Activated naive CD4-positive, alpha-beta T cell treated with anti-CD3 and anti-CD28 coated beads, Interleukin-2, amount 50 U/mL, for 16 hours (primary cell): Measurements from ENCODE around the gene HIVEP3.
"Not testable (repeated sequence)": the region's sequence is repeated elsewhere in the genome, so short reads cannot be mapped to it uniquely, and the experiment has no call there.

ENCODE experiments used
- DNase-seq: peaks from one replicate; pipeline ENCODE4 v3.0.0-alpha.2; 2020

The HIVEP3 gene

DNA sequence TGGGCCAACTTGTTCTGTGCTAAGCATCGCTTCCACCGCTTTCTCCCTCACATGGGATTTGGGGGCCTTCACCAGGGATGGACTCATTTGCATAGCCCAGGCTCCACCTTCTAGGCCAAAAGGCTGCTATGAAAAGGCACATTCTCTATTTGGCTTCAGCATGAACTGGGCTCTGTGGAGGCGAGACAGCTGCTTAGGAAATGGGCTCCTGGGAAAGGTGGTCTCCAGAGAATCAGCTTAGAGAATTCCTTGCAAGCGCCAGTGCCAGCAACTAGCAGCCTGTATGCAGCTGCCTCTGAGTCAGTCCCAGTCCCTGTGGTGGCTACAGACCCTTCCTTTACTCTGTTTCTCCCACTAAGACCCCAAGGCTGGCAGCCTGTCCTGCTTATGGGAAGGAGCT lies 214.5 kb downstream of the HIVEP3 start:
- DNase-seq = no peak

DNA sequence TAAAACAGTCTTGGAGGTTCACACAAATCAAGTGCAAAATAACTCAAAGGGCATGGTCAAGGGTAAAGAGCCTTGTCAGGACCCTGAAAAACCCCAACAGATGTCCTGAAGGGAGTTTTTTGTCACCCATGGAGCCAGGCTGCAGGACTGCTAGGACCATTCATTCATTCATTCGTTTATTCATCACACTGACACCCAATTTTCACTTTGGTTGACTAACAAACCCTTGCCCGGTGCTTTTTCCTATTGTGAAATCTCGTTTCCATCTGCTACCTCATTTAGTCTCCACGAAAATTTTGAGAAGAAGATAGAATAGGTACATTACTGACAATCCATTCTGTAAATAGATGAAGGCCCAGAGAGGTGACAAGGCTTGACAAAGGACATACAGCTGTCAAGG lies 216.0 kb downstream of the HIVEP3 start:
- DNase-seq = no peak

DNA sequence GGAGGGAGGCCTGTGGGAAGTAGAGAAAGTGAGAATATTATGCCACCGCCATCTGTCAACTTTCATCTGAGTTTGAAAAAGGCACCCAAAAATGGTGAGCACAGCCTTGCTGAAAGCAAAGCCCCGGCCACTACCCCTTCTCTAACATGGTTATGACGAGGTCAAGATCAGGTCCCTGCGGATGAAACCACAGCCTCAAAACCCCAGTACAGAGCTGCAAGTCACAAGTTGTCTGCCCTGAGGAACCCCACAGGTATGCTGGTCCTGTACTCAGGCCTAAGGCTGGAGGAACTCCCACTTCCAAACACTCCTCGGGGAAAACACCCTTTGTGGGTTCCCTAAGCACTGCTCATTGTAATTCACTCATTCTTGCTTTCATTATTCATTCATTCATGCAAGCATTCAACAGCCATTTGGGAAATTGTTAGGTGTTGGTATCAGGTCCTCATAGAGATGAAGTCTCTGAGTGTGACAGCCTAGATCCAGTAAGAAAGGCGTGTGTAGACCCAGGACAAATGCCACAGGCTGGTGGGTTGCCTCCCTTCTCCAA lies 217.7 kb downstream of the HIVEP3 start:
- DNase-seq = no peak

DNA sequence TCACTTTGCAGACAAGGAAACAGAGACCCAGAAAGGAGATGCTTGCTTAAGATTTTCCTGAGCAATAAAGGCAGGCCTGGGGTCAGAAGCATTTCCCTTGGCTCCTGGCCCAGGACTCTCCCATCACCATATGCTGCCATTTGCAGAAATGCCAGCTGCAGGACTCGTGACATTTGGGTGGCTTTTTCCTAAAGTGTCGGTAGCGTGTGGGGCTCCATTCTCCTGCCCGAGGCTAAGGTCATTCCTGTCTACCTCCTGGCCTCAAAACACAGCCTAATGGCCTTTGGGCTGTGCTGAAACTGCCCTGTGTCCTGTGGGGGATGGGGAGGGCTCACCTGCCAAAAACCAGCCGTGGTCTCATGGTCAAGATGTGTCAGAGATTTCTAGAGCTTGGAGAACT lies 218.1 kb downstream of the HIVEP3 start:
- no peak for DNase-seq

DNA sequence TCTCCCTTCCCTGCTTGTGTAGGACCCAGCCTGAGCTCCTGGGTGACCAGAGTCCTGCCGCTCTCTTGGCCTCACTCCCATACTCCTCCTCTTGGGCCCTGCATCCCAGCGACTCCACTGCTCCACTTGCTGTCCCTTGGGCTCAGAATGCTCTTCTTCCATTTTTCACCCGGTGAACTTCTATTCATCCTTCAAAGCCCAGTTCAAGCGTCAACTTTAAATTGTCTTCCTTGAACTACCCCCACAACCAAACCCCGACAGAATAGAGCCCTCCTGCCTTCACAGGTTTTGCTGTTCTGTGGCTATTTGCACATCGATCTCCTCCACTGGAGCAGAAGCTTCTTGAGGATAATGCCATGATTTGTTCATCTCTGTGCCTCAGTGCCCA lies 218.9 kb downstream of the HIVEP3 start:
- no peak for DNase-seq

DNA sequence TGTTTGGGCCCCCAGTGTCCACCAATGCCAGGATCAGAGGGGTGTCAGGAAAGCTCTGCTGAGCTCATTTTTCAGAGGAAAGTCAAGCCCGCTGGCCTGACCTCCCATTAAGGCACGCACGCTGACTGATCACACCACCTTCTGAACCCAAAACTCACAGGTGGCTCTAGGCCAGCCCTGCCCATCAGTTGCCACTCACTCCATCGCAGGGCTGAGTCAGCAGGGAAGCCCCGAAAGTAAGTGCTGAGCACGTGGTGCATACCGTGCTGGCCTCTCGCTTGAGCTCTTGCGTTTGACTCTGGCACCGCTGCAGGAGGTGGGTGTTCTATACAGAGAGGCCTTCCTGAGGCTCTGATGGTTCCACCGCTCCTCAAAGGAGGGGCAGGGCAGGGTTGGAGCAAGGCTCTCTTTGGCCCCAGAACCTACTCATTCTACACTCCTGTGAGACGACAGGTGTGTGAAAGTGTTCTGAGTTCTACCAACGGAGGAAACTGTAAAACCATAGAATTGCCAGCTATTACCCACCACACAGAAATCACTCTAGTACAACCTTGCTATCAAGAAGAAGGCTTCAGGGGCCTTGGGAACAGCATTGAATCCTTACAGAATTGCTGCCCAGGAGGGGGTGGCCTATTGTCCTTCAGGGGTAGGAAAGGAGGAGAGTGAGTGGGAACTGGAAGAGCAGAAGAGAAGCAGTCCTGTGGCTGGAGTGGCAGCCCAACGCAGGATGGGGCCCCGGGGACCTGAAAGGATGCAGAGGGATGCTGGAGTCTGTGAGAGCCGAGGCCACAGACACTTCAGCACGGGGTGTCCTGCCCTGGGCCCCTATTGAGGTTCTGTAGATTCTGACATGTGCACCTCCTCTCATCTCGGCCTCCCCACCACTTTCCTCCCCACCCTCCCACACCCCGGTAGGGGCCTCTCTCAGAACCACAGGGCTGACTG lies 219.5 kb downstream of the HIVEP3 start:
- DNase-seq = no peak

DNA sequence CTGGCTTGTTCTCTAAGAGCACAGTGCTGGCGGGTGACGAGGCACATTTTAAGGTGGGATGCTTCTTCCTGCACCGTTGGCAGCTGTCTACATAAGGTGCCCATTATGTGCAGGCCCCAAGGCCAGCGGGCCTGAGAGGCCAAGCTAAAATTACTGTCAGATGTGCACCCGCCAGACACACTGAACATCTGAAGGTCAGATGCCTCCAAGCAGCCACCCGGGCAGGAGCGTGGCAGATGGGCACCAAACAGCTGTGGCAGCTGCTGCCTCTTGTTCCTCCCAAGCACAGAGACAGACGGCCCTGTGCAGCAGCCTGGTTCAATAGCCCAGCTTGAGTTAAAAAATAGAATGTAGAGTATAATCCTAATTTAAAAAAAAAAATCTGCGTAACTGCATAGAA lies 222.3 kb downstream of the HIVEP3 start:
- no peak for DNase-seq

DNA sequence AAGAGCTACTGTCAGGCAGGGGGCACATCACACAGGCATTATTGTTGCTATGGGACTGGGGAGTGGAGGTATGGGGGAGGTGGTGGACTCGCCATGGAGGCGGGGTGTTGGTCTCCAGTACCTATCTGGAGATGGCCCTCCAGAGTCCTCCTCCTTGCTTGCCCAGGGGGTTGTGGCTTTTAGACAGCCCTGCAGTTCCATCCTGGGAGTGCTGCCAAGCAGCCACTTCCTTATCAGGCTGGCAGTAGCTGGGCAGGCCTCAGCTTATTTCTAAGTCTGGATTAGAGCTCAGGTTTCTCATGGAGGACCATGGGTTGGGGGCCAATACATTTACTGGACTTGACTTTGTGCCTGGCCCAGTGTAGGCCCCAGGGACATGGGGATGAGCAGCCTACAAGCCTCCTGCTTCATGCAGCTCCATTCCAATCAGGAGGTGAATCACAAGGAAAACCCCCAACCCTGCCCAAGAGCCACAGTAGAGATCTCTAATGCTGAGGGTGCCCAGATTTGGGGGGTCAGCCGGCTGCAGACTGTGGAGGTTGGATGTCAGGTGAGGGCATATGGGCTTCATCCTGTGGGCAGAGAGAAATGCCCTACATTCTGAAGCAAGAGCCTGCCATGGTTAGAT lies 223.5 kb downstream of the HIVEP3 start:
- DNase-seq = no peak

DNA sequence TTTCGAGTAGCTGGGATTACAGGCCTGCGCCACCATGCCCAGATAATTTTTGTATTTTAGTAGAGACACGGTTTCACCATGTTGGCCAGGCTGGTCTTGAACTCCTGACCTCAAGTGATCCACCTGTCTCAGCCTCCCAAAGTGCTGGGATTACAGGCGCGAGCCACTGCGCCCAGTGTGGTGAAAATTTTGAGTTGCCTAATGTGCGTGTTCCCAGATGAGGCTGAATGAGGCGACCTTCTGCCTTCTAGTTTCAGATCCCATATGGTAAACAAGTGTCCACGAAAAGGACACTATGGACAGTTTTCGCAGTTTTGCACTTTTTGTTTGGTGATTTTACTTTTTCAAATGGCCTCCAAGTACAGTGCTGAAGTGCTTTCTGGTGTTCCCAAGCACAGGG lies 226.8 kb downstream of the HIVEP3 start:
- DNase-seq = not testable (repeated sequence)

DNA sequence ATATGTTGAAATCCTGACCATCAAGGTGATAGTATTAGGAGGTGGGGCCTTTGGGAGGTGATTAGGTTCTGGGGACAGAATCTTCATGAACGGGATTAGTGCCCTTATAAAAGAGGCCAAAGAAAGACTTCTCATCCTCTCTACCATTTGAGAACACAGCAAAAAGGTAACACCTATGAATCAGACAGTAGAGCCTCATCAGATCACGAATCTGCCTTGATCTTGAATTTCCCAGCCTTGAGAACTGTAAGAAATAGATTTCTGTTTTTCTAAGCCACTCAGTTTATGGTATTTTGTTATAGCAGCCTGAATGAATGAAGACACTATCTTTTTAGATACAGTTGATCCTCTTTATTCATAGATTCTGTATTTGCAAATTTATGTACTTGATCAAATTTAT lies 227.3 kb downstream of the HIVEP3 start:
- DNase-seq = no peak

DNA sequence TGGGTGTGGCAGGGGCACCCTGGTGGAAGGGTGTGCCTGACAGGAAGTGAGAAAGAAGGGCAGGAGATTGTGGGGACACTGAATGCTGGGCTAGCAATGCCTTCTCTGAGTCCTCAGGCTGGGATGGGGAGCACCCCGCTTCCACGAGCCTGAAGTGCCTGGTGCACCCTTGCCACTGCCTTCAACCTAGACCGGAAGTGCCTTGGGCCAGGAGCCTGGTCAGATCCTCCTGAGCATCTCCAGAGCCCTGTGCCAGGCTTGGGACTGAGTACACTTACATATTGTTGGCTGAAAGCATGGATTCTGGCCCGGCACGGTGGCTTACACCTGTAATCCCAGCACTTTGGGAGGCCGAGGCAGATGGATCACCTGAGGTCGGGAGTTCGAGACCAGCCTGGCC lies 228.4 kb downstream of the HIVEP3 start:
- no peak for DNase-seq

DNA sequence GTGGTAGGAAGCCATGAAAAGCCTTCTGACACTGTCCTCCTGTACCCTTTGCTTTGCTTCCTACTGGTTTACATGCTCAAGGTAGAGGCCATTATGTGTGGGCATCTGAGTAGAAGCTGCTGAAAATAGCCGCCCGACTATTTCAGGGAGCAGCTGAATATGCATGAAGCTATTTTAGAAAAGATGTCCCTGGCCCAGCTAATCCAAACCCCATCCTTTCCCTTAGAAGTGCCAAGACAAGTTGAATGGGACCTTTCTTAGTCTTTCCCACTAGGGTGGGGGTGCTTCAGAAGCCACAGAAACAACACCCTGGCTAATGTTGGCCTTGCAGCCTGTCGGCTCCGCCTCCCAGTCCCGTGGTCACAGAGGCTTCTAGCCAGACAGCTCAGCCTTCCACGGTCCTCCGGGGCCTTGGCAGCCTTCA lies 229.2 kb downstream of the HIVEP3 start:
- no peak for DNase-seq

DNA sequence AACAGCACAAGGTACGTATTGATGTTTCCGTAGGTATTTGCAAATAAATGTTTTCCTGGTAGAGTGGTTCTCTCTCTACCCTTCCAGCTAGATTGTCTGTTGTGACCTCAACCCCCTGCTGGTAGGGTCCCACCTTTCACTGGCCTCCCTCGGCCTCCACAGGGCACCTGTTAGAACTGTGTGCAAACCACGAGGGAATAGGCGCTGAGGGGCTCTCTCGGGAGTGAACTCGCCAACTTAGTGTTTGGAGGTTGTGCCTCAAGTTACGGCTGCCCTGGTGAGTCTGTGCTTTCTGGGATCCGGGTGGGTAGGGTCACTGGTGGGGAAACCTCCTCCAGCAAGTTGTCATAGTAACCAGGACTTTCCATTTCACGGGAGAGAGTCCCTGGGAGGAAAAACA lies 229.6 kb downstream of the HIVEP3 start:
- DNase-seq = no peak

DNA sequence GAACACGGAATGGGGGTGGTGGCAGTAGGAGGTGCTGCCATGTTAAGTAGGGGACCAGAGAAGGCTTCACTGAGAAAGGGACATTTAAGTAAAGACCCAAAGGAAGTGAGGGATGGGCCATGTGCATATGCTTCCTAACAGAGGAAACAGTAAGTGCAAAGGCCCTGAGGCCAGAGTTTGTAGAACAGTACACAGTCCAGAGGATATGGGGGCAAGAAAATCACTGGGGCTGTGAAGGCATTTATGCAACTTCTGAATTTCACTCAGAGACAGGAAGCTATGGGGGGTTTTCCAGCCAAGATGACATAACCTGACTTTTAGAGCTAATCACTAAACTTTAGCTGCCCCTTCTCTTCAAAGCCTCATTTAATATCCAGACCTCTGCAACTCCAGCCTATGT lies 231.7 kb downstream of the HIVEP3 start:
- no peak for DNase-seq

DNA sequence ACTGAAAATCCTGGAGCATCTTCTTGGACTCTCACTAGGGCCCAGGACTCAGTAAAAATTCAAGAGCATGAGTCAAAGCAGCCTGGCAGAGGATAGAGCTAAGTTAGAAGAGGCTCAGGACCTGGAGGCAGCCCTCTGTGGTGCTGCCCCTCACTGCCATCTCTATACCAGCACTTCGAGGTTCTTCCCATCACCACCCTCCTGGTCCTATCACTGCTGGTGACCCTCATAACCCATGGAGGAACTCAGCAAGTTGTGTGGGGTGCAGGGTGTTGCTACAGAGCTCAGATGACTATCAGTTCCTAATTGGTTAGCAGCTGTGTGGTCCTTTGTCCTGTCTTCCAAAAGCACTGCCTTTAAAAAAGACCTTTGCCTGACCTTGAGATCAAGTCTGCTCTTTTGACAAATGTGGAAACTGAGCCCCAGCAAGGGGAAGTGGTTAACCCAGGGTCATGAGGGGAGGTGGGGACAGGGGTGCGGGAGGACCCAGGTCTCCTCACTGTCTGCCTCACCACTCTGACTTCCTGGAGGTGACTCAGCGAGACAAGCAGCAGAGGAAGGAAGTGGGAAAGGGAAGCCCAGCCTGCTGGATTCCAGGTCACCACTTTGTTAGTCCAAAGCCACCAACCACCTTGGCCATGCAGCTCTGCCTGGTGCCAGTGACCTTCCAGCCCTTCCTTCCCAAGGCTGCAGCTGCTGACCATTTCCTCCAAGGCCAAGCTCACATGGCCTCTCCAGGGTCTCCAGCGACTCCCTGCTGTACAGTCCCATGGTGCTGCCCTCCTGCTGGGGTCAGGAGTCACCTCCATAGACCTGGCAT lies 234.8 kb downstream of the HIVEP3 start:
- no peak for DNase-seq

DNA sequence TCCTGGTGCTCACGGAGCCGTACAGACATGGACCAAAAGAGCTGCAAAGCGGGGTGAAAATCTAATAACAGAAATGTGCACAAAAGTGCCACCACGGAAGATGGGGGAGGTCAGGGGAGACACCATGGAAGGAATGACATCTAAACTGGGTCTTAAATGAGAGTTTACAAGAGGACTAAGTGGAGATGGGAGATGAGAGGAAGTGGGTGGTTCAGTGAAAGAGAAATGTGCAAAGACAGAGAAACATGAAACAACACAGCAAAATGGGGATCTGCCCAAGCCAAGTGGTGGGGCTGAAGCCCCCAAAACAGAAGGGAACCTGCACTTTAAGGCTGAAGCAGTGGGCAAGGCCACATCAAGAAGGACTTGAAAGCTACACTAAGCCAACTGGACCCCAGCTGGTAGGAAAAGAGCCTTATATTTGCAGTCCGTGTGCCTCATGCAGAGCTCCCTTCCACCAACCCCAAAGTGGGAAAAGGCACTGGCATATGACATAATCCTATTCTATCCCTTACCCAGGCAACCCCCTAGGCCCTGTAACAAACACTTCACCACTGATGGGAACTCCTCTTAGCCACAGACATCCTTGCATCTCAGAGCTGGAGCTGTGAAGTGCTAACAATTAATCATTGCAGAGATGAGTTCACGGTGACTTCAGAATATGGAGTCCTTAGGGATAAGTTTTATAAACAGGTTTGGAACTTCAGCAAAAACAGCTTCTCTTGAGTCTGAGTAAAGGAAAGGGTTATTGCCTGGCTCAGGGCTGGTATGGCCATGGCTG lies 235.7 kb downstream of the HIVEP3 start:
- no peak for DNase-seq

DNA sequence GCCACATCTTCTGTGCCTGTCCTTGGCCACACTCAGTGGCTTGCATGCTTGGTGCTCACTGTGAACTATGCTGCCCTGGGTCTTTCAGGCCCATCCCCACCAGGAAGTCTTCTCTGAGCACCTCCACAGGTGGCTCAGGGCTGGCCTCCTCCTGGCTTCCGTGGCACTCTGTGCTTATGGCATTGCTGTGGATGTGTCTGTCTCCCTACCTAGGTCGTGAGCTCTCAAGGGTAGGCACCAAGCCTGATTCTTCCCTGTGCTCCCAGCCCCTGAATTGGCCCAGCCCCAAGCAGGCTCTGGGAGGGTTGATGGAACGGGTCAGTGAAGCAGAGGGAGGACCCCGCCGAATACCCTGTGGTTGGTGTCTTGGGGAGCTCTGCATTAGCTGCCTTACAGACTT lies 236.6 kb downstream of the HIVEP3 start:
- DNase-seq = no peak

DNA sequence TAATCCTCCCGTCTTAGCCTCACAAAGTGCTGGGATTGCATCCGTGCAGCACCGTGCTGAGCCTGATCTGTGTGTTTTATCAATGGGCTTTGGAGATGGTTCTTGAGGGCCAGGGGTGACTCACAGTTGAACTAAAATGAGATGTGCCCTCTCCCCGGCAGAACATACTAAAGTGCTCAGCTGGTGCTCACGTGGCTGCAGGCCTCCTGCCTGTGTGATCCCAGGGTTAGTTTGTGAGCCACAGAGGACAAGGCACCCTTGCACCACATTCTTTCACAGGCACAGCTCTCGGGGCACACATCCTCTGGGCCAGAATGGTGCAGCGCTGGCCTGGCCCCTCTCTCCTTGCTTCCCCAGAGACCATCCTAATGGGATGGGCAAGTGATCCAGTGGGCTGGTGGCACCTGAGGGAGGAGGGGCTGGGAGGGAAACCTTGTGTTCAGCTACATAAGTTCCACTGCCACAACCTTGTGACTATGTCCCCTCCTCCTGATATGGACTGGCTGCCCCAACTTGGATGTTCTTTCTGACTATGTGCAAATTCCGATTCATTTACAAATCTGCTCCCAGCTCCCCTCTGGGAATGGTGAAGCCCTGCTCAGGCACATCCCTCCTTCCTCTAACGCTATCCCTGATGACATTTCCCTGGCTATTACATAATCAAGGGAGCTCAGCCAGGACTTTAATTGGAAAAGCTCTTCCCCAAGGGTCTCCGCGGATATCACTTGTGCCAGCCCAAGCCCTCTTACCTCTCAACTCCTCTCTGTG lies 237.2 kb downstream of the HIVEP3 start:
- no peak for DNase-seq

DNA sequence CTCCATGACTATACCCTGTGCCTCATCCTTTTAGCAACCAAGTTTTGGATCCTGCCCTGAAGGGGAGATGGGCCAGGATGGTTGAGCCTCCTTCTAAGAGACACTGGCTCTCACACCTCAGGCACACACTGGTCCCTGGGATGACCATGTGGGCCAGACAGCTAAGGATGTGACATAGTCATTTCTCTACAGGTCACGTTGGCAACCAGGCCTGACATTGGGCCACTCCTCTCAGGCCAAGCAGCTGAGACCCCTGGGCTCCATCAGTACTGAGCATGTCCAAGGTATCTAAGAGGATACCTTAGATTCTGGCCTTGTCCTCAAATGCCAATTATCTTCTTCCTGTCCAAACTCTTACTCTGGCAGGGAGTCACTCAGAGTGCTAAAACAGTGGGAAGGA lies 238.7 kb downstream of the HIVEP3 start:
- no peak for DNase-seq

DNA sequence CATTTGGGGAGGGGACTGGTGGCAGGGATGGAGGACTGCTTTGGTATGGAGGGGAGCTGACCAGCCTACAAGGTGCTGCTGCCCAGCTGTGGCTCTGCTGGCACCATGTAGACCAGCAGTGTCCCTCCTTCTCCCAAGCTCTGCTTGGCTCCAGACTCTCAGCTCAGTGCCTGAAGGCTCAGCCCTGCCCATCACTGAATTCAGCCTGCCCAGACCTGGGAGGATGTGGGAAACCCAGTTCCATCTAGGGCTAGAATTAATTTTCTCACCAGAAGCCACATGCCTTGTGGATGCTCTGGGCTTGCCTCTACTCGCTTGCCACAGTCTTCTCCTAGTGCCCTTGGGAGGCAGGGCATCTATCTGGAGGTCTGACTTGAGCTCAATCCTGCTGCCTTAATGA lies 239.2 kb downstream of the HIVEP3 start:
- DNase-seq = no peak

DNA sequence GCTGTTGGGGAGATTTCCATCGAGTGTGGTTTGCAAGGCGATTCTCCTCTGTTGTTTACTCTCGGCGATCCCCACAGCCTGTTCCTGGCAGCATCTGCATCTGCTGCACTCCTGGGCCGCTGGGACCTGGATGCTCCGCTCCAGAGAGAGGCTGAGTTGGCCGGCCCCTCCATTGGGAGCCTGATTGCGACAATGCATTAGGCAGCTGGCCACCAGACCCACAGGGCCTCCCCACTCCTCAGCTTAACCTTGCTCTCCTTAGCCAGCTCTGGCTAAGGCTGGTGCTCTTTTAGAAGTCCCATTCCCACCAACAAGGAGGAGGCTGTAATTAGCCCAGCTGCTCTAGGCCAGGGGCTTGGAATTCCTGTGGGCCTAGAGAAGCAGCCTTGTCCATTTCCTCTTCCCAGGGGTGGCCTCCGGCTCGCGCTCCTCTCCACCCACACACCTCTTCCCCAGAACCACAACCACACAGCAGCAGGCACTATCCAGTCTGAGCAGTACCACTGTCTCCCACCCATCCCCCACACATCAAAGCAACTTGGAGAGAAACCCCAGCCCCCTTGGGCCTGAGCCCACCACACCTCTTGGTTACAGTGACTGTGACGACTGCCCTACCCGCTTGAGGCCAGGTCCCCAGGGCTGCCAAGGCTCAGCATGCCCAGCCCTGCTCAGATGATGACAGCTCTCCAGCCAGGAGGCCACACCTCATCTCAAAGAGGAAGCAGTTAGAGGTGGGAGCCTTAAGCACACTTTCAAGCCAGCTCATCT lies 240.4 kb downstream of the HIVEP3 start:
- no peak for DNase-seq
